ENCODE measurements around the gene COL8A1.

COL8A1 gene

DNA sequence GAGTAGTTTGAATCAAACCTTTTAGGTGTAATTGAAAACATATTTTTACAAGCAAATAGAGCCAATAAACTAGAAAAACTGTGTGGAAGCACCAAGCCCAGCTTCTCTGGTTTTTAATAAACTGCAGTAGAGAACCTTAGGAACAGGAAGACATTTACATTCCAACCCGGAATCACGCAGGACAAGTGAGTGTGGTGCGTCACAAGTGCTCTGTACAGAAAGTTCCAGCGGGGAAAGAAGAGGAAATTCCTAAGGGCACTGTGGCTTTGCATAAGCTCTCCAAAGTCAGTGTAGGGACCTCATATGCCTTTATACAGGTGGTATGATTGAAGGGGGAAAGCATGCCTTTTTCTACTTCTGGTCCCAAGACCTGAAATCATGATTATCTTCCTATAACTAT, 21.6 kb downstream of the COL8A1 start:
- TF ChIP-seq, protein P1, sequence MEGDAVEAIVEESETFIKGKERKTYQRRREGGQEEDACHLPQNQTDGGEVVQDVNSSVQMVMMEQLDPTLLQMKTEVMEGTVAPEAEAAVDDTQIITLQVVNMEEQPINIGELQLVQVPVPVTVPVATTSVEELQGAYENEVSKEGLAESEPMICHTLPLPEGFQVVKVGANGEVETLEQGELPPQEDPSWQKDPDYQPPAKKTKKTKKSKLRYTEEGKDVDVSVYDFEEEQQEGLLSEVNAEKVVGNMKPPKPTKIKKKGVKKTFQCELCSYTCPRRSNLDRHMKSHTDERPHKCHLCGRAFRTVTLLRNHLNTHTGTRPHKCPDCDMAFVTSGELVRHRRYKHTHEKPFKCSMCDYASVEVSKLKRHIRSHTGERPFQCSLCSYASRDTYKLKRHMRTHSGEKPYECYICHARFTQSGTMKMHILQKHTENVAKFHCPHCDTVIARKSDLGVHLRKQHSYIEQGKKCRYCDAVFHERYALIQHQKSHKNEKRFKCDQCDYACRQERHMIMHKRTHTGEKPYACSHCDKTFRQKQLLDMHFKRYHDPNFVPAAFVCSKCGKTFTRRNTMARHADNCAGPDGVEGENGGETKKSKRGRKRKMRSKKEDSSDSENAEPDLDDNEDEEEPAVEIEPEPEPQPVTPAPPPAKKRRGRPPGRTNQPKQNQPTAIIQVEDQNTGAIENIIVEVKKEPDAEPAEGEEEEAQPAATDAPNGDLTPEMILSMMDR (IDR thresholded peaks at IDR 0.05; ENCODE audit: insufficient read depth, low read length), result no peak
- TF ChIP-seq GABPA (IDR thresholded peaks at IDR 0.05; ENCODE audit: low read depth), result no peak
- no peak for TF ChIP-seq SPI1 (IDR thresholded peaks at IDR 0.05; ENCODE audit: borderline replicate concordance, low read depth)
- TF ChIP-seq, protein P2, sequence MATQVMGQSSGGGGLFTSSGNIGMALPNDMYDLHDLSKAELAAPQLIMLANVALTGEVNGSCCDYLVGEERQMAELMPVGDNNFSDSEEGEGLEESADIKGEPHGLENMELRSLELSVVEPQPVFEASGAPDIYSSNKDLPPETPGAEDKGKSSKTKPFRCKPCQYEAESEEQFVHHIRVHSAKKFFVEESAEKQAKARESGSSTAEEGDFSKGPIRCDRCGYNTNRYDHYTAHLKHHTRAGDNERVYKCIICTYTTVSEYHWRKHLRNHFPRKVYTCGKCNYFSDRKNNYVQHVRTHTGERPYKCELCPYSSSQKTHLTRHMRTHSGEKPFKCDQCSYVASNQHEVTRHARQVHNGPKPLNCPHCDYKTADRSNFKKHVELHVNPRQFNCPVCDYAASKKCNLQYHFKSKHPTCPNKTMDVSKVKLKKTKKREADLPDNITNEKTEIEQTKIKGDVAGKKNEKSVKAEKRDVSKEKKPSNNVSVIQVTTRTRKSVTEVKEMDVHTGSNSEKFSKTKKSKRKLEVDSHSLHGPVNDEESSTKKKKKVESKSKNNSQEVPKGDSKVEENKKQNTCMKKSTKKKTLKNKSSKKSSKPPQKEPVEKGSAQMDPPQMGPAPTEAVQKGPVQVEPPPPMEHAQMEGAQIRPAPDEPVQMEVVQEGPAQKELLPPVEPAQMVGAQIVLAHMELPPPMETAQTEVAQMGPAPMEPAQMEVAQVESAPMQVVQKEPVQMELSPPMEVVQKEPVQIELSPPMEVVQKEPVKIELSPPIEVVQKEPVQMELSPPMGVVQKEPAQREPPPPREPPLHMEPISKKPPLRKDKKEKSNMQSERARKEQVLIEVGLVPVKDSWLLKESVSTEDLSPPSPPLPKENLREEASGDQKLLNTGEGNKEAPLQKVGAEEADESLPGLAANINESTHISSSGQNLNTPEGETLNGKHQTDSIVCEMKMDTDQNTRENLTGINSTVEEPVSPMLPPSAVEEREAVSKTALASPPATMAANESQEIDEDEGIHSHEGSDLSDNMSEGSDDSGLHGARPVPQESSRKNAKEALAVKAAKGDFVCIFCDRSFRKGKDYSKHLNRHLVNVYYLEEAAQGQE (IDR thresholded peaks at IDR 0.05; ENCODE audit: insufficient replicate concordance, low read depth), result no peak
- TF ChIP-seq POLR2AphosphoS5 (IDR thresholded peaks at IDR 0.05; ENCODE audit: low read depth), result no peak
- H3K27me3 ChIP-seq (ENCODE audit: insufficient read depth, poor library complexity, severe bottlenecking), result no peaks in the 10 kb centered on the region
- no peak overlapping the region for H3K4me3 ChIP-seq (replicated peaks; ENCODE audit: insufficient read depth, low read length)
- DNase-seq (ENCODE audit: low read depth in 1 of 2, low spot score in 1 of 2), result no peak
- no peak overlapping the region for H3K27ac ChIP-seq (replicated peaks)

DNA sequence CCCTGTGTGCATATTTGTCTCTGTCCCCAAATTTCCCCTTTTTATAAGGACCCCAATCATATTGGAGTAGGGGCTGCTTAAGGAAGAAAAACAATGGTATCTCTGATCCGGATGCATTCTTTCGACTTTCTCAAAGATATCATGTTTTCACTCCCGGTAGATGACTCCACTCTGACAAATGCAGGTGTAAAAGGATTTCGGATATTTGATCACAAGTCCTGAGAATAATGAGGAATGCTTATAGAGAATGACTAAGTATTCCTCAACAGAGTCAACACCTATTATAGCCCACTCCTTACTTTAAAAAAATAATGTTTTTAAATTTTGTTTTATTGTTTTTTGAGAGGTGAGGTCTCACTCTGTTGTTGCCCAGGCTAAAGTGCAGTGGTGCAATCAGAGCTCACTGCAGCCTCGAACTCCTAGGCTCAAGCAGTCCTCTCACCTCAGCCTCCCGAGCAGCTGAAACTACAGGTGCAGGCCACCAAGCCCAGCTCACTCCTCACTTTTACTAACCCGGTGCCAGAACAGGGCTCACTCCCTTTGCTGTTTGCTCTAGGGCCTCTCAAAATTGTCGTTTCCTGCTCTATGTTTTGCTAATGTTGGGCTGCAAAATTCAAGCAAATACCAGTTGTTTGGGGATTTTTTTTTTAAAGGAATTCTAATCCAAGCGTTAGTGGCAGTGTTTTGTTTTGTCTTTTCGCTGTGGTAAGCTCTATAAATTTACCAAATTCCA, 24.6 kb downstream of the COL8A1 start:
- Histone ChIP-seq H3K27me3 (ENCODE audit: insufficient read depth, poor library complexity, severe bottlenecking) (no peaks in the 10 kb centered on the region), H3K27ac (replicated peaks) (no peak overlapping the region), H3K4me3 (replicated peaks; ENCODE audit: insufficient read depth, low read length) (no peak overlapping the region)
- TF ChIP-seq POLR2AphosphoS5 (IDR thresholded peaks at IDR 0.05; ENCODE audit: low read depth) (no peak), SPI1 (IDR thresholded peaks at IDR 0.05; ENCODE audit: borderline replicate concordance, low read depth) (no peak), GABPA (IDR thresholded peaks at IDR 0.05; ENCODE audit: low read depth) (no peak)
- TF ChIP-seq, protein P2 (IDR thresholded peaks at IDR 0.05; ENCODE audit: insufficient replicate concordance, low read depth), result no peak
- TF ChIP-seq, protein P1 (IDR thresholded peaks at IDR 0.05; ENCODE audit: insufficient read depth, low read length), result no peak
- no peak for DNase-seq (ENCODE audit: low read depth in 1 of 2, low spot score in 1 of 2)

DNA sequence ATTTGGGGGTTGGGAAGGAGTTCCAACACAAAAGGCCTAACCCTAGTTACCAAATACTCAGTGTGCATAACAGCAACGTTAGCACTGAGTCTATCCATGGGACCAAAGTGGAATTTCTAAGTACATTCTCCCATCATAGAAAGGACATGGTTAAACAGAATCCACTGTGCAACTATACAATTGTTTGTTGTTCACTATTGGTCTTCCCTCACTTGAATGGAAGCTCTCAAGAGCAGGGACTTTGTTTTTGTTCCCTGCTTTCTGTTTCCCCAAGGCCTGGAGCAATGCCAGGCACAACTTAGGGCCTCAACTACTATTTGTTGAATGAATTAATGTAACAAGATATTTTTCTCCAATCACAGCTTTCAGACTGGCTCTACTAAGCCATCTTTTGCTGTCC, 25.6 kb downstream of the COL8A1 start:
- H3K27me3 ChIP-seq (ENCODE audit: insufficient read depth, poor library complexity, severe bottlenecking), result no peaks in the 10 kb centered on the region
- no peak overlapping the region for H3K27ac ChIP-seq (replicated peaks)
- H3K4me3 ChIP-seq (replicated peaks; ENCODE audit: insufficient read depth, low read length), result no peak overlapping the region
- no peak for TF ChIP-seq SPI1 (IDR thresholded peaks at IDR 0.05; ENCODE audit: borderline replicate concordance, low read depth)
- no peak for TF ChIP-seq POLR2AphosphoS5 (IDR thresholded peaks at IDR 0.05; ENCODE audit: low read depth)
- no peak for TF ChIP-seq GABPA (IDR thresholded peaks at IDR 0.05; ENCODE audit: low read depth)
- TF ChIP-seq, protein P2 (IDR thresholded peaks at IDR 0.05; ENCODE audit: insufficient replicate concordance, low read depth), result no peak
- DNase-seq (ENCODE audit: low read depth in 1 of 2, low spot score in 1 of 2), result no peak
